Activated CD4-positive, alpha-beta T cell treated with anti-CD3 and anti-CD28 coated beads, Interleukin-2, amount 10 ng/mL, durations not matched to agents 24 days and 14 days (primary cell): ENCODE data around the gene APOO. TPM values are rescaled to one million over a fixed set of nuclear protein-coding genes. Genes with fewer than 3 reads are reported as not detected.

Experiments used
- DNase-seq: peaks from one replicate; pipeline ENCODE4 v3.0.0; 2022
- H3K27ac Mint-ChIP-seq: one replicate; pipeline ENCODE4 v1.8.0; 2022; ENCODE audit warnings: mild to moderate bottlenecking, mixed read lengths
- H3K27me3 Mint-ChIP-seq: one replicate; pipeline ENCODE4 v1.8.0; 2022; ENCODE audit warnings: mixed read lengths
- H3K36me3 Mint-ChIP-seq: one replicate; pipeline ENCODE4 v1.8.0; 2022; ENCODE audit warnings: low read depth, mild to moderate bottlenecking, mixed read lengths
- H3K4me1 Mint-ChIP-seq: one replicate; pipeline ENCODE4 v1.8.0; 2021; ENCODE audit warnings: mixed read lengths
- H3K4me3 Mint-ChIP-seq: one replicate; pipeline ENCODE4 v1.8.0; 2022; ENCODE audit warnings: mild to moderate bottlenecking, moderate library complexity, mixed read lengths
- H3K9me3 Mint-ChIP-seq: one replicate; pipeline ENCODE4 v1.8.0; 2021; ENCODE audit warnings: mixed read lengths
- intact Hi-C: fragments of 100-400 bp; cut with micrococcal nuclease; formaldehyde crosslinking; loops from one replicate; pipeline ENCODE4 v1.15.1; 2023
- total RNA-seq: library from RNA; stranded (reverse); gene quantifications from 2 replicates; pipeline ENCODE4 v1.2.3, GENCODE V29; 2022

APOO gene
- total RNA-seq, 1 donor from 2014 or later, result 27.1 TPM

DNA sequence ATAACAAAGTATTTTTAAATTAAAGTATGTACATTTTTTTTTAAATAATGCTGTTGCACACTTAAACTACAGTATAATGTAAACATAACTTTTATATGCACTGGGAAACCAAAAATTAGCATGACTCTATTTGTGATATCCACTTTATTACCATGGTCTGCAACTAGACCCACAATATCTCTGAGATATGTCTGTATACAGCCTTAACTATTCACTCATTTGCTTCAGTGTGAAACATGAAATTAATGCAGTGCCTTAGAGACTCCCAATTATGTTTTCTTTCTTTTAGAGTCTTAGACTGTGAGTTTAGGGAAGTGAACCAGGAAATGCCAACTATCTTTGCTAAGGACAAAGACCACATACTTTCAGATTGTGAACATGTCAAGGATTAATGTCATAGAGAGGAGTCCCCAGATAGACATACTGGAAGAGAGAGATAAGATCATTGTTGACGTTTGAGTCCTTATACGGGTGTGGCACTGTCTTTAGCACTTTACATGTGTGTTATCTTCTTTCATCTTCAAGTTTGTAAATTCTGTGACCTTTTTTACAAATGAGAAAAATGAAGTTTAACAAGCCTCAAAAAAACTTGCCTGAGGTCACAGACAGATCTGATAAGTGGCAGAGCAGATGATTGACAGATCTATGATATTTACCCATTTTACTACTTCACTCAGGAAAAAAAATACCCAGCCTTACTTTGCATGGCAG lies 23.3 kb upstream of the APOO start:
- Mint-ChIP-seq H3K27ac (peak overlapping the region; percentile 83), H3K4me3 (peak overlapping the region; percentile 55)
- intact Hi-C loops, result no loop called here

DNA sequence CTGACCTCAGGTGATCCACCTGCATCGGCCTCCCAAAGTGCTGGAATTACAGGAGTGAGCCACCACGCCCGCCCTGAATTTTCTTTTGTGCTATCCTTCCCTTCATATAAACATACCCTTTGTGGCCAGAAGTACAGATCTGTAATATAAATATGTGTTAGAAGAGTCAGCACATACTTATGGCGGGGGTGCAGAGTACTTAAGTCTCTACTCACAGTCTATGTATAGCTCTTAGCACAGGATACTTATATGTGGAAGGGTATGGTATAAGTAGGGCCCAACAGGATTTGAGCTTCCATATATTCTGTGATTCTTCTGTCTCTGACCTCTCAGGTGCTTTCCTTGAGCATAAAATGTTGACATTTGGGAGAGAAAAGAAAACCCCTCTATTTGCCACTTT lies 18.3 kb upstream of the APOO start:
- no peak for DNase-seq
- H3K27ac Mint-ChIP-seq, result no peak overlapping the region
- intact Hi-C loops, result no loop called here
- H3K4me3 Mint-ChIP-seq, result no peak overlapping the region
- no peaks in the 10 kb centered on the region for H3K36me3 Mint-ChIP-seq
- no peaks in the 10 kb centered on the region for H3K9me3 Mint-ChIP-seq
- peaks cover under 1% of the 10 kb centered on the region for H3K4me1 Mint-ChIP-seq
- no peaks in the 10 kb centered on the region for H3K27me3 Mint-ChIP-seq

More for the DNA sequence above, 23.3 kb upstream of the APOO start:
- Mint-ChIP-seq H3K36me3 (no peaks in the 10 kb centered on the region), H3K27me3 (no peaks in the 10 kb centered on the region), H3K4me1 (peaks cover 11% of the 10 kb centered on the region), H3K9me3 (no peaks in the 10 kb centered on the region)
- peak; percentile 58 for DNase-seq

DNA sequence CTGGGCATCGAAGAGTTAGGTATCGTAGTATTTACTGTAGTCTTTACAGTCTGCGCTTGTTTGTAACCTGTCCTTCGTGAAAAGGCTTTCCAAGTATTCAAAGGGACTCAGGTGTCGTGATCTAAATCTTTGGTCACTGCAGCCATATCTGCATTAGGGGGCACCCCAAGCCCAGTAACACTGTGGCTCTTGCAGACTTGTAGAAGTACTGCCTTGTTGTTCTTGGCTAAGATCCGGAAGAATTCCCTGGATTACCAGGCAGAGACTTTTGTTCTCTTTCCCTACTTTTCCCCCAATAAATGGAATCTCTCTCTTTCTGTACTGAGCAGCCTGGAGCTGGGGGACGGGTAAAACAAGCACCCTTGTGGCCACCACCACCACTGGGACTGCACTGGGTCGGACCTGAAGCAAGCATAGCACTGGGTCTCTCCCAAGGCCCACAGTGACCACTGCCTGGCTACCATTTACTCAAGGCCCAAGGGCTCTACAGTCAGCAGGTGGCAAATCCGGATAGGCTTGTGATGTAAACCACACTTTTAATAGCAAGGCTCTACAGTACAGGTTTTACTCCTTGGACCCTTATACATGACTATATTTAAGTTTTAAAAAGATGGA lies 12.1 kb upstream of the APOO start:
- no peak for DNase-seq
- H3K36me3 Mint-ChIP-seq, result peaks cover 2% of the 10 kb centered on the region
- no peaks in the 10 kb centered on the region for H3K9me3 Mint-ChIP-seq
- intact Hi-C loops, result no loop called here
- H3K27ac Mint-ChIP-seq, result no peak overlapping the region
- peaks cover 2% of the 10 kb centered on the region for H3K4me1 Mint-ChIP-seq
- H3K27me3 Mint-ChIP-seq, result no peaks in the 10 kb centered on the region
- H3K4me3 Mint-ChIP-seq, result no peak overlapping the region

DNA sequence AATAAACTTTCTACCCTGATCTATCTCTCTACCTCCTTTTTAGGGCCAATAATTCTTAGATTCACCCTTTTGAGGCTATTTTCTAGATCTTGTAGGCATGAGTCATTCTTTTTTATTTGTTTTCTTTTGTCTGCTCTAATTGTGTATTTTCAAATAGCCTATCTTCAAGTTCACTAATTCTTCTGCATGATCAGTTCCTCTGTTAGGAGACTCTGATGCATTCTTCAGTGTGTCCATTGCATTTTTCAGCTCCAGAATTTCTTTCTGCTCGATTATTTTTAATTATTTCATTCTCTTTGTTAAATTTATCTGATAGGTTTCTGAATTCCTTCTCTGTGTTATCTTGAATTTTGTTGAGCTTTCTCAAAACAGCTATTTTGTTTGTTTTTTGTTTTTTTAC lies 11.4 kb upstream of the APOO start:
- Mint-ChIP-seq H3K36me3 (peaks cover 2% of the 10 kb centered on the region), H3K27ac (no peak overlapping the region)

DNA sequence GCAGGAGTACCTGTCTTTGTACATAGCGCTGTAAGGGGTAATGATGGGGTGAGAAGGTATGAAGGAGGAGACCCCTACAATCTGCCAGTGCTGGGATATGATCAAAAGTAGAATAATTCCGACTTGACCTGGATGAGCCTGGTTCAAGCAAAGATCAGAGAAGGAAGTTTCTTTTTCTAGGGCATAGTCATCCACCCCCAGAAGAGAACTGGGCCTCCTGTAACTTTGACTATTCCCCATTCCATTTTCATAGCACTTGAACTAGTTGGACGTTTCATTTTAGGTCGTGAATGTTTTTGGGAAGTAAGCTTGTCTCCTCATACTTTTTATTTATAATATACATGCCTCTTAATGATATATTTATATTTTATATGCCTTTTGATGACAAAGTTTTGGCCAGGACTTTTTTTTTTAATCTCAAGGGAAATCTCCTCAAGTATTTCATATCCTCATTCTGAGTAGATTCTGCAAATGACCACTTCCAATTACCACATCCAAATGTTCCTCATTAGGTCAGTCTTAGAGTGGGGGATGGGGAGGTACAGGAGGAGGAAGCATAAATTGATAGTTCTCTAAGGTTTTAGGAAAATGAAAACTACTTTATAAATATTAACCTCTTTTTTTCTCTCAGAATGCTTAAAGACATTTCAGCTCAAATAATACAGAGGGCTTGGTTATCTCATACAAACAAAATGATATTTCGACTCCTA lies 3.5 kb upstream of the APOO start:
- Mint-ChIP-seq H3K4me1 (peaks cover 10% of the 10 kb centered on the region), H3K27ac (no peak overlapping the region), H3K9me3 (no peaks in the 10 kb centered on the region), H3K27me3 (no peaks in the 10 kb centered on the region), H3K4me3 (no peak overlapping the region), H3K36me3 (no peaks in the 10 kb centered on the region)
- intact Hi-C loops, result no loop called here
- no peak for DNase-seq

More for the DNA sequence above, 11.4 kb upstream of the APOO start:
- Mint-ChIP-seq H3K4me3 (no peak overlapping the region), H3K9me3 (no peaks in the 10 kb centered on the region), H3K27me3 (no peaks in the 10 kb centered on the region), H3K4me1 (peaks cover 2% of the 10 kb centered on the region)
- intact Hi-C loops, result no loop called here
- no peak for DNase-seq

DNA sequence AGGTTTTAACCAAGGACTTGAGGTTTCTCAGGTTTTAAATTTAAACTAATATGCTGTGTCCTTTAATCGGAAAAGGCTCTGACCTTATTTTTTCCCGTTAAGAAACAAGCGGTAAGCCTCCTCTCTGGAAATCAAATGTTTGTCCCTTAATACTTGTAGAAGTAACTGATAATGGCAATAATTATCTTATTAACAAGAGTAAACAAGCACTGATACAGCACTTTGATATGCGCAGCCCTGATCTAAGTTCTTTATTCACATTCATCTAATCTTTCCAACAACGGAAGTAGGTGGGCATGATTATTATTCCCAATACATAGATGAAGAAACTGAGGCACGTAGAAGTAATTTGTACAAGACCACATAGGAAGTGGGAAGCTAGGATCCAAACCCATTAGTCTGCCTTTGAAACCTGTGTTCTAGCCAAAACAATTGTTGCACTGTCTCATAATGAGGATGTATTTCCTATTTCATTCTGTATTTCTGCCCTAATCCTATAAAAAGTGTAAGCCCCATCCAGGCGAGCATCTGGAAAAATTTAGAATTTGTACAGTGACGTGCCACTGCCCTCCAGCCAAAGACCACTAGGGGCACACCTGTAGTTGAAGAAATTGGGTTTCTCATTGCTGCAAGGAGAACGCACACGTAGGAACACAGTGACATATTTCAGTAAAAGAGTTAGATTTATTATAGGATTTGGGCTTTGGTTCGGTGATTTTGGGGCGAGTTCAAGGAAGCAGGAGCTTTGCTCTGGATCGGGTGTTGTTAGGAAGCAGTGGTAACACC lies 674 bp upstream of the APOO start:
- peaks cover 4% of the 10 kb centered on the region for H3K36me3 Mint-ChIP-seq
- peak; percentile 58 for DNase-seq
- H3K4me3 Mint-ChIP-seq, result peak overlapping the region; percentile 82
- H3K9me3 Mint-ChIP-seq, result no peaks in the 10 kb centered on the region
- peaks cover 17% of the 10 kb centered on the region for H3K4me1 Mint-ChIP-seq
- intact Hi-C loops, result loop anchor here (1.0 to 5.0 kb wide), 3 partner anchors 45 to 244 kb away; no protein-coding TSS in a partner anchor
- H3K27ac Mint-ChIP-seq, result peak overlapping the region; percentile 88
- H3K27me3 Mint-ChIP-seq, result no peaks in the 10 kb centered on the region

DNA sequence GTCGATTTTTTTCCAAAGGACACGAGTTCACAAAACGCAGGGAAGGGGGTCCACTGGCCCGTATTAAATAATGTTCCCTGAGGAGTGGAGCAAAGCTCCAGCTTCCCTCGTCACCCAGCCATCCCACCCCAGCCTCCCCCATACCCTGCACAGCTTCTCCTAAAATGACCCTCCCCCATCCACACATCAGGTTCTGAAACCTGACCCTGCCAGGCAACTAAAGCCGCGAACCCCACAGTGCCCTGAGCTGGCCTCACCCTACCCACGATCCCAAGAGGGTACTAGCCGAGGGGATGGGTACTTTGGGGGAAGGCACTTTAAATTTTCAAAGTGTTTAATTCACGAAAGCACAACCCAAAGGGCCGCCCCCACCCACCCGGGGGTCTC lies 634 bp downstream of the APOO start:
- H3K9me3 Mint-ChIP-seq, result no peaks in the 10 kb centered on the region
- peaks cover 4% of the 10 kb centered on the region for H3K36me3 Mint-ChIP-seq
- H3K4me1 Mint-ChIP-seq, result peaks cover 17% of the 10 kb centered on the region
- no peak for DNase-seq
- H3K27me3 Mint-ChIP-seq, result no peaks in the 10 kb centered on the region
- H3K27ac Mint-ChIP-seq, result peak overlapping the region; percentile 88
- intact Hi-C loops, result loop anchor here (1.0 to 5.0 kb wide), 4 partner anchors 124 to 245 kb away; partner anchors contain the start of genes EIF2S3 and SAT1
- peak overlapping the region; percentile 82 for H3K4me3 Mint-ChIP-seq

DNA sequence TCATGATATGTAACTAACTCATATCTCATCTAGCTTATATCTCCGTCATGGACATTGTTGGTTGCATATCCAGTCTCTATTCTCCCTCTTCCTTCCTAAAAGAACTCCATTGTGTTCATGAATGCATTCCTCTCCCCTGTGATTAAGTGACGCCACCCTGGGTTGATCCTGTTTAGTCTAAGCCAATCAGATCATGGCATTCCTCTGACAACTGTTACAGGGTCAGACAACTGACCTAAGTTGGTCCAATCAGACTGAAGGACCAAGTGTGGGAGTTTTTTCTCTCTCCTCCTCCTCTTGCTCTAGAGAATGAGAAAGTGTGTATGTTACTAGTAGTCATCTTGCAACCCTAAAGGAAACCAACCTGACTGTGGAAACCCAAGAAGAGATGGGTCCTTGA lies 3.6 kb downstream of the APOO start:
- Mint-ChIP-seq H3K4me1 (peaks cover 17% of the 10 kb centered on the region), H3K36me3 (peaks cover 4% of the 10 kb centered on the region), H3K27ac (no peak overlapping the region), H3K9me3 (no peaks in the 10 kb centered on the region), H3K27me3 (no peaks in the 10 kb centered on the region), H3K4me3 (no peak overlapping the region)
- no peak for DNase-seq
- intact Hi-C loops, result no loop called here

DNA sequence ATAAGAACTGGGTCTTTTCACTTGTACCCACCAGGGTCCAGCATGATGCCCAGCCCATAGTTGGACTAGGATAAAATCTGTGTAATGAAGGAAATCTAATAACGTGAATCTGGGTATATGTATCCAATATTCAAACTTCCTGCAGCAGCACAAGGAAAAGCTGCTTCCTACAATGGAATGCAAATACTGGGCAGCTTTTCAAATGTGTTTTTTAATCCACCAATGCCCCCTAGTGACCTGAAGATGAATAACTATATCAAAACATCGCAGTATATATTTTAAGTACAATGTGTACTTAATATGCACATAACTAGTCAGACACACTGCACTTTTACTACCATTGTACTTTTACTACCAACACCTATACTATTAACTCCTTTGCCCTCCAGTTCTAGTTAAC lies 5.3 kb downstream of the APOO start:
- no peaks in the 10 kb centered on the region for H3K9me3 Mint-ChIP-seq
- peak; percentile 64 for DNase-seq
- peaks cover 4% of the 10 kb centered on the region for H3K36me3 Mint-ChIP-seq
- H3K27ac Mint-ChIP-seq, result no peak overlapping the region
- intact Hi-C loops, result loop anchor here (1.0 to 2.0 kb wide), 5 partner anchors 119 to 265 kb away; partner anchors contain the start of gene SAT1
- peaks cover 11% of the 10 kb centered on the region for H3K4me1 Mint-ChIP-seq
- no peak overlapping the region for H3K4me3 Mint-ChIP-seq
- H3K27me3 Mint-ChIP-seq, result no peaks in the 10 kb centered on the region

DNA sequence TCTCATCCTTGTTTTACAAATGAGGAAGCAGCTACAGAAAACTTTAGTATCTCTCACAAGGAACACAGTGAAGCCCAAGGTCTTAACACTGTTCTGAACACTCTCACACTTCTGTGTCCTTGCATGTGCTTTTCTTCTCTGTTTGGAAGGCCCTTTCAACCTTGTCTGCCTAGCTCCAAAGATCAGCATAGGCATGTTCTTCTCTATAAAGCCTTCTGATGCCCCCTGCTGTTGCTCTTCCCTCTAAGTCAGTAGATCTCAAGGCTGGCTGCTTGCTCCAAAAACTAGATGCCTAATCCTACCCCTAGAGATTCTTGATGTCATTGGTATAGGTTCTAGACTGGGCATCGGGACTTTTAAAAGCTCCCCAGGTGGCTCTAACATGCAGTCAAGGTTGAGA lies 5.9 kb downstream of the APOO start:
- DNase-seq, result peak; percentile 81
- Mint-ChIP-seq H3K4me1 (peaks cover 11% of the 10 kb centered on the region), H3K27ac (no peak overlapping the region), H3K9me3 (no peaks in the 10 kb centered on the region), H3K27me3 (no peaks in the 10 kb centered on the region), H3K4me3 (no peak overlapping the region), H3K36me3 (peaks cover 4% of the 10 kb centered on the region)
- intact Hi-C loops, result loop anchor here (1.0 to 2.0 kb wide), 6 partner anchors 69 to 265 kb away; partner anchors contain the start of gene SAT1

DNA sequence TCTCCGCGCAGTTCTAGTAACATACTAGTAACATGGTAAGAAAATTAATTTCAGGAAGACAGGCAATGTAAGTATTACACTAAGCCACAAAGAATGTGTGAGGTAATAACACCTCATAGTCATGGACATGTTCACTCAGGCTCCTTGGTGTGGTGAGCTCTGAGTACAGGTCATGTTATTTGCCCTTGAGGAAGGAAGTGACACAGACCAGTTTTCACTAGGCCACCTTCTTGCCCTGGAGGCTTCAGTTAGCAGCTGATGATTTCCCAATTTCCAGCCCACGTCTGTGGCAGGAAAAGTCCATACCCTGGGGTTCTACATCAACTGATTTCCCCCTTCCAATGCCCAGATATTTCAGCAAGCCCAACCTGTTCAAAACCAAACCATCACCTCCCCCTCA lies 6.7 kb downstream of the APOO start:
- H3K27me3 Mint-ChIP-seq, result no peaks in the 10 kb centered on the region
- H3K4me1 Mint-ChIP-seq, result peaks cover 8% of the 10 kb centered on the region
- intact Hi-C loops, result loop anchor here (2.0 kb wide), 1 partner anchor 68 kb away; no protein-coding TSS in a partner anchor
- peaks cover 4% of the 10 kb centered on the region for H3K36me3 Mint-ChIP-seq
- peak; percentile 53 for DNase-seq
- H3K4me3 Mint-ChIP-seq, result no peak overlapping the region
- H3K27ac Mint-ChIP-seq, result no peak overlapping the region
- H3K9me3 Mint-ChIP-seq, result no peaks in the 10 kb centered on the region

DNA sequence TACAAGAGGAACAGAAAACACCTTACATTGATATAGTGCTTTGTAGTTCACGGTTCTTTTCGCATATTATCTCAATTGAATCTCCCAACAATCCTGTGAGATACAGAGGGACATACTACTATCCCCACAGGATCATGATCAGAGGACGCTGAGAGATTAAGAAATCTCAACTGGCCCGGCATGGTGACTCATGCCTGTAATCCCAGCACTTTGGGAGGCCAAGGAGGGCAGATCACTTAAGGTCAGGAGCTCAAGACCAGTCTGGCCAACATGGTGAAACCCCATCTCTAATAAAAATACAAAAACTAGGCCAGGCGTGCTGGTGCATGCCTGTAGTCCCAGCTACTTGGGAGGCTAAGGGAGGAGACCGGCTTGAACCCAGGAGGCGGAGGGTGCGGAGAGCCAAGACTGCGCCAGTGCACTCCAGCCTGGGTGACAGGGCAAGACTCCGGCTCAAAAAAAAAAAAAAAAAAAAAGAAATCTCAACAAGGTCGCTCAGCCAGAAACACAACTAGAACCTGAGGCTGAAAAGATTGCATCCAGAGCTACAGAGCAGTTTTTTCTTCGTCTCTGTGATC lies 7.4 kb downstream of the APOO start:
- DNase-seq, result no peak
- H3K36me3 Mint-ChIP-seq, result peaks cover 2% of the 10 kb centered on the region
- H3K4me1 Mint-ChIP-seq, result peaks cover 6% of the 10 kb centered on the region
- H3K9me3 Mint-ChIP-seq, result no peaks in the 10 kb centered on the region
- intact Hi-C loops, result loop anchor here (2.0 kb wide), 1 partner anchor 68 kb away; no protein-coding TSS in a partner anchor
- no peak overlapping the region for H3K27ac Mint-ChIP-seq
- no peak overlapping the region for H3K4me3 Mint-ChIP-seq
- H3K27me3 Mint-ChIP-seq, result no peaks in the 10 kb centered on the region

DNA sequence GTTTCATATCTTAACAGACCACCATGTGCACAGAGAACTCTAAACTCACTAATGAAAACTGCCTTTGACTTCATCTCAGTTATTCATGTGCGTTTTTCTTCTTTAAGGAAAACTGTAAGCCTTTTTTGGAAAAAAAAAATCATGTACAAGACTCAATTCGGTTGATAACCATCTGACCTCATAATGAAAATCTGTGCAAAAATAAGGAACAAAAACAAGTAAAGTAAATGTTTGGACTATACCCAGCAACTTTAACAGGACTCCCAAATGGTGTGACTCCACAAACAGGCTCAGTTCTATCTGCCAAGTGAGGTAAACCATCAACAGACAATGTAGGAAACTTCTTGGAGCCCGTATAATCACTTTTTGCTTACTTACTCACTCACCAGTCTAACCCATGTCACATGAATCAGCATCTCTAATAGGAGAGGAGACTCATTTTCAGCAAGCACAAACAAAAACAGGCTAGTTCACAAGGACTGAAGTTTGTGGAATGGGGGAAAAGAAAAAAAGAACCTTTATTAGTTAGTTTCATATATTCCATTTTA lies 9.3 kb downstream of the APOO start:
- no peaks in the 10 kb centered on the region for H3K36me3 Mint-ChIP-seq

More for the DNA sequence above, 9.3 kb downstream of the APOO start:
- no peaks in the 10 kb centered on the region for H3K9me3 Mint-ChIP-seq
- H3K4me1 Mint-ChIP-seq, result peaks cover 1% of the 10 kb centered on the region
- no peak for DNase-seq
- H3K27me3 Mint-ChIP-seq, result no peaks in the 10 kb centered on the region
- intact Hi-C loops, result no loop called here
- no peak overlapping the region for H3K4me3 Mint-ChIP-seq
- no peak overlapping the region for H3K27ac Mint-ChIP-seq
